SKM-1 treated with dmso at 0.1 percent for 144 hours (cell line): ENCODE results near the gene SMAD3.
A peak's percentile ranks its signal among the peaks of the same experiment; 100 is the strongest.

Experiments
- DNase-seq: peaks from one replicate; lab custom pipeline; 2025; ENCODE audit not compliant: unreplicated experiment; lab: John Stamatoyannopoulos, UW

SMAD3 gene

DNA sequence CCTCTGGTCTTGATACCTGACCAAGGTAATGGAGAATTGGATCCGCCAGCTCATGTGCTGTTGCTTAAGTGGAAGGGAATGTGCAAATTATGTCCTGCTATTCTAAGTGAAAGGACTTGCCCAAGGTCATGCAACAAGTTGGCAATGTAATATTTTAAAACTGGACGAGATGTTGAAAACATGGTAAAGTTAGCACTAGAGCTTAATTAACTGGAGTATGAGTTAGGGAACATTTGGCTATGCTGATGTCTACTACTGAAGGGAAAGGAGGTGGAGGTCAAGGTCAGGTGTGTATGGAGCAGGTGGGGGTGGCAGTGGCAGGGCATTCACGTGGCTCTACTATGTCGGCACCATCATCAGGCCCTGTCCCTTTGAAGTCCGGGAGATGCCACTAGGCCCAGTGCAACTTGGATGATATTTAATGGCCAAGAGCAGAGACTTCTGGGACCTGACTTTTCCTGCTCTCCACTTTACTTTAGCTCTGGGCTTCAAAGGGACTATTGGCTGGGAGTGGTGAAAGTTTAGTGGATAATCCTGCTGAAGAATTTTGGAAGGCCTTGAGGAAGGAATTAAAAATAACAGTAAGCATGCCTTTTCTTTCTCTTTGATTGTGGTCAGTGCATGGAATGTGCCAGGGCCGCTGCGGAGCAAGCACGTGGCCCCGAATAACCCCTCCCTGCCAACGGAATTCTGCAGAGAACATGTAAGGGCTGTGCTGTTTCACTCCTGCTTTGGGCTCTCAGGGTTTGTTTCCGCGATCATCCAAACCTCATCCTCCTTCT is 14.9 kb downstream of the SMAD3 start:
- no peak for DNase-seq

- peak; percentile 85 for DNase-seq
Observed at GRCh38 chr15:67080900-67081431, 15.6 kb downstream of the SMAD3 start.

DNA sequence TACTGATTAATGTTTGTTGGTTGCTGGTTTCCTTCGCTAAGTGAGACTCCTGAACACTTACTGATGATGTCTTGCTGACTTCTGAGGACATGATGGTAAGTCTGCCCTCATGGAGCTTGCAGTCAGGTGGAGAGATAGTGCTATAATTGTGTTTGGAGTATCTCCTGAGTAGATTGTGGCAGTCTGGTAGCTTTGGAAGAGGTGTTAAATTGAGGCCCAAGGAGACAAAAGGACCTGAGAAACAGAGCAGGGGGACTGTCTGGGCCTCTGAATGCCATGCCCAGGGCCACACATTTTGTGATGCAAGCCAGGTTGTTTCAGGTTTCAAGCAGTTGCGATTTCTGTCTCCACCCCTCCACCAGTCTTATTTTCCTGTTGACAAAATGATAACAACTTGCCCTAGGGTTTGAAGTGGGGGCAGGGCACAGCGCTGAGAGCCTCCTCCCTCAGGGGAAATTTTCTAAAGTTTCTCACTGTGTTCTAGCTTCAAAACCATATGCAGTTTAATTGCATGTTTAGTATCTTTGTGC is 16.7 kb downstream of the SMAD3 start:
- no peak for DNase-seq

DNA sequence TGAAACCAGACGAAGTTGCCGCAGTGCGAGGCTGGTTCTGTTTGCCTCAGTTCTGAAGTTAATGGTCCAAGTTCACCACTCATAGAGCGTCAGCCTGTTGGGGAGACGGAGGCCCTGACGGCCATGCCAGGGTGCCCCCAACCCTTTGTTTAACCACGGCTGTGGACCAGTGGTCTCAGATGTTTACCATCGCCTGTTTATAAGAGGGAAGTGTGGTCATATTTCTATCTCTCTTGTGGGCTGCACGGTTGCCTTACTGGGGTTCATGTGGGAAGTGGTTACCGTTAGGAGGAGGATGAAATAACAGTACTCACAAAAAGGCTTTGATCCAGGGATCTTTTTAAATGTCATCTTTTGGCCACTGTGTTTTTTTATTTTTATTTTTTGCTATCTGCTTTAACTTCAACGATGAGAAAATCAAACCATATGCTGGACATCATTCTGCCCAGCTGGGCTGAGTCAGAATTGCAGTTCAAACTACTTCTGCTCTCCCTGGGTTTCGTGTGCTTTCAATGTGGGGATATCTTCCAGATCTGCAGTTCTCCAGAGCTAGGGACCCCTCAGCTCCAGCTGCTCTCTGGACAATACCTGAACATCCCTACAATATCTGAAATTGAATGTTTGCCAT is 17.8 kb downstream of the SMAD3 start:
- peak; percentile 47 for DNase-seq

- DNase-seq = no peak
Observed at GRCh38 chr15:67084561-67084960, 19.2 kb downstream of the SMAD3 start.

GRCh38 chr15:67085237-67085817 is 19.9 kb downstream of the SMAD3 start:
- DNase-seq = no peak

- DNase-seq = peak; percentile 81
Observed at GRCh38 chr15:67085818-67086636, 20.6 kb downstream of the SMAD3 start.

- DNase-seq = no peak
Observed at GRCh38 chr15:67086637-67086914, 21.2 kb downstream of the SMAD3 start.

DNA sequence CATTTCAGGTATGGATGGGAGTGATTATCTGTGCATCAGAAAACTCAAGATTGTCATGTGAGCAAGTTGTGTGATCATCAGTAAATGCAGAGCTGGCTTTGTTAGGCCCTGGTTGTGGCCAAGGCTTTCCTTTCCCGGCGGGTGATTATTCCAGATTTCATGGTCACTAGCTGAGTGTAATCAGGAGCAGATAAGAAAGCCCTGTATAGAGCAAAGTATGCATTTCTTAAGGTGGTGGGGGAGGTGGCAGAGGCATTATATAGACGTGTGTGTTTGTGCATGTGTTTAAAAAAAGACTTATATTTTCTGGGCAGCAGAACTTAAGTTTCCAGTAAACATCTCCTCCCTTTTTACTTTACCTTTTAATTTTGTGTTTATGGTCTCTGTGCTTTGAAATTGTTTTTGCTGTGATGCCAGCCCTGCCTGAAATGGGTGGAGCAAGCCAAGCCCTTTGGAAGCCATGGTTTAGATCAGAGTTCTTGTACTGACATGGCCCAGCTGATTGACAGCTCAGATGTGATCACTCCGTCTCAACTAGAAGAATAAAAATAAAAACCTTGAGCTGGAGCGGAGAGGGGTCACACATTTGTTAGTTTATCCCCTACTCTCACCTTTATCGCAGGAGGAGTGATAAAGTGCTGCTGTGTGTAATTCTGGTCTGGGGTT is 22.2 kb downstream of the SMAD3 start:
- no peak for DNase-seq

- DNase-seq = no peak
Observed at GRCh38 chr15:67089217-67090193, 24.1 kb downstream of the SMAD3 start.

DNA sequence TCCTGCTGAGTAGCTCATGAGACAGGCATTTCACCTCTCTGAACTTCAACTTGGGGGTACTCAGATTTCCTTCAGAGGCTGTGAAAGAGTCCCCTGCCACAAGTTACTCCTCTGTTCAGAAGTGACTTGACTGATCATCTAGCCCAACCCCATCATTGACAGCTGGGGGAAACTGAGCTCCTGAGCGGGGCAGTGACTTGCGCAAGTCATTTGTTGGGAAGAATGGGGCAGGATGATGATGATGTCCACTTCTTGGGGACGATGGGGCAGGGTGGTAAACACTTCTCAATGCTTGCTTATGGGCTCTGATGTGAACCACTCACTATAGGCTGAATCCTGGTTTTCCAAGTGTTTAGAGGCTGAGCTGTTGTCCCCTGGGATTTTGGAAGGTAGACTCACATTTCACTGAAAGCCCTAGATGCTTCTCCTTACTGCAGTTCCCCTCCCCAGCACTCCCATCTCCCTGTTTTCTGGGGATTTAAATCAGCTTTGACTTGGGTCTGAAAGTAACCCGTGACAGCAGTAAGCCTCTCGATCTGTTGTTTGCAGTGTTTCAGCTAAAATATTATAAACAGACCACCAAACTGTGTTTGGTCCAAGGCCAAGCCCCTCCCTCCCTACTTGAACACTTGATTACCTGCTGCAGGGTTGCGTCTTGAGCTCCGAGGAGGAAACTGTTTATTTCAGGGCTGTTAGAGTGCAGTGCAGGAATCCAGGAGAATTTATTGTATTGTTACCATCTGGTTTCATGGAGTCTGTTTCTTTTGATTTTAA is 25.1 kb downstream of the SMAD3 start:
- DNase-seq = no peak

DNA sequence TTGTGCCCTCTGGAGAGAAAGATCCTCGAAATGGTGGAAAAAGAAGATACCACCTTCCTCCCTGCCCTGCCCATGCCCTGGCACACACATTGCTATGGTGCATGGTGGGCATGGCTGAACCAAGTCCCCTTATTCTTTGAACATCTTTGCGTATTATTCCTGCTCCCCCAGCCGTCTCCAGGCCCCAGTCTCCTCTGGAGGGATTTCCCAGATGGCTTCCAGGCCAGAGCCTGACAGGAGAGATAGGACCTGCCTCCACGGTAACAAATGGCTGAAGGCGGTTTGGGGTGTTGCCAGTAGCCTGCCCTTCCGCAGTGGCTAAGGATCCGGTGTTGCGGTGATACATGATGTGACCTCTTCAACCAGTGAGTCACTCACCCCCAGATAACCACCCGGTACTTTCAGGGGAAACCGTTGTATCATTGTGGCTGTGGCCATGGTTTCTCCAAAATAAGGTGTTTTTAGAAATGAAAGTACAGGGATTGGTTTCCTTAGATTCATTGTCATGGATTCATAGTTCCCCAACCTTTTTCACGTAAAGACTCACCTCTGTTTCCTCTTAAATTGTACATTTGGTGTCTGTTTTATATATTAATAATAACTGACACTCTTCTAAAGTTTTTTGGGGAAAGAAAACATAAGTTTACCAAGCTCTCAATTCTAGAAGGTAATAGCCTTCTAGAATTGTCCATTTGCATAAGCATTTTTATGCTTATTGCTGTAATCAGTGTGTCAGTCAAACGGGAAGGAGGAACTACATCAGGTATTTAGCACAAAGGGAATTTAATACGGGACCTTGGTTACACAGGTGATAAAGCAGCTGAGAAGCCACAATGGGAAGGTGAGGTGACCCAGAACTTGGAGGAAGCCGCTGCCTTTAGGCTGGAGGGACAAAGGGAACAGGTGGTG is 25.9 kb downstream of the SMAD3 start:
- DNase-seq = peak; percentile 94

DNA sequence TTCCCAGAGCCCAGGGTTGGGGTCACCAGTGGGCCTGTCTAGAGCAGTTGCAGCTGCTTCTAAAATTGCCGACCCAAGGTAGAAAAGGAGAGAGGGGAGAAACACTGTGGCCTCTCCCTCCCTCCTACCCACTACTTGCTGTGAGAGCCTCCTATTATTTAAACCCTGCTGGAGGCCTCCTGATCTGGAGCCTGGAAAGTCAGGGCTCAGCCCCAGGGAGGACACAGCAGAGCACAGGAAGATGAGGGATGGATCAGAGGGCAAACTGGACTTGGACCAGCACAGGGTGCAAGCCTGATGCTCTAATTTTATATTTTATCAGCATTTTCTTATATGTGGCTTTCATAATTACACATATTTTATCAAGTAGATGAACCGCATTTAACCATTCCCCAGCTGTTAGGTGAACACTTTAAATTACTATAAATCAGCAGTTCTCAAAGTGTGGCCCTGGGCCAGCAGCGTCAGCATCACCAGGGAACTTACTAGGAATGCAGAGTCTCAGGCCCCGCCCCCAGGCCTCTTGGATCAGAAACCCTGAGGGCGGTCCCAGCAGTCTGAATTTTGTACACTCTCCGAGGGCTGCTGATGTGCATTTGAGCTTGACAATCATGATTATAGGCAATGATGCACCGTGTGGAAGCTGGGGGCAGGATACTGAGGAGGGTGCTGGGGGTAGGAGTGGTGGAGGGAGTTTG is 26.7 kb downstream of the SMAD3 start:
- no peak for DNase-seq

DNA sequence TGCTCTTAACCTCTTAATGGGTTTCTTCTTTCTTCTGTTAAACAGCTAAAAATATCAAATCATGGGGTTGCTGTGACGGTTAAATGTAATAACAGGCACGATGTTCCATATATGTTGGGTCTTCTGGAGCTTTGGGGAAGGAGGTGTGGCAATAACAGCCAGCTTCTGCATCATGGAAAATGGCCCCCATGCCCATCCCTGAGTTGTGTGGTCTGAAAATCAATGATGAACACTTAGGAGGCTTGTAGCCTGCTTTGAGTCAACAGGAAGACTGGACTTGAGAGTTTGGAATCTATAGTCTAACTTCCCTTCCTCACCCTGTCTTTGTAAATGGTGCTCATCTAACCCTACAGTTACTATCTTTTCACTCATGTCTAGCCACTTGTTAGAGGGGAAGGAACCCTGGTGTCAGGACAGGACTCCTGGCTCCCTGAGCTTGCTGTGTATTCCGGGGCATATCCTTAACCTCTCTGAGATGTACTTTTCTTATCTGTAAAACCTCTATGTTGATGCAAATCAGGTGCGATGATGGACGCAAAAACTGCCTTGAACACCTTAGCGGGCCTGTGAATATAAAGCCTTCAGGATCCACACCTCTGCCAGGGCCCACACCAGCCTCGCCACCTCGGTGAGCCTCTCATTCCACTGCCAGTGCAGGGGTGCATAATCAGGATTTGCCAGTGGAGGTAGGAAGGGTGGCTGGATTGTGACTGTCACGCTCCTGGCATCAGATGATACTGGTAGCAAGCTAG is 27.5 kb downstream of the SMAD3 start:
- DNase-seq = no peak

GRCh38 chr15:67093504-67093862 is 28.1 kb downstream of the SMAD3 start:
- DNase-seq = peak; percentile 97

- no peak for DNase-seq
Observed at GRCh38 chr15:67094001-67094826, 28.8 kb downstream of the SMAD3 start.
